NCI-H146 treated with DMSO at 0.1 percent for 48 hours (cell line): Measurements from ENCODE around the gene TRAF2.

Experiments
- DNase-seq: peaks from one replicate; lab custom pipeline; 2025; ENCODE audit not compliant: unreplicated experiment; lab: John Stamatoyannopoulos, UW

TRAF2 gene

DNA sequence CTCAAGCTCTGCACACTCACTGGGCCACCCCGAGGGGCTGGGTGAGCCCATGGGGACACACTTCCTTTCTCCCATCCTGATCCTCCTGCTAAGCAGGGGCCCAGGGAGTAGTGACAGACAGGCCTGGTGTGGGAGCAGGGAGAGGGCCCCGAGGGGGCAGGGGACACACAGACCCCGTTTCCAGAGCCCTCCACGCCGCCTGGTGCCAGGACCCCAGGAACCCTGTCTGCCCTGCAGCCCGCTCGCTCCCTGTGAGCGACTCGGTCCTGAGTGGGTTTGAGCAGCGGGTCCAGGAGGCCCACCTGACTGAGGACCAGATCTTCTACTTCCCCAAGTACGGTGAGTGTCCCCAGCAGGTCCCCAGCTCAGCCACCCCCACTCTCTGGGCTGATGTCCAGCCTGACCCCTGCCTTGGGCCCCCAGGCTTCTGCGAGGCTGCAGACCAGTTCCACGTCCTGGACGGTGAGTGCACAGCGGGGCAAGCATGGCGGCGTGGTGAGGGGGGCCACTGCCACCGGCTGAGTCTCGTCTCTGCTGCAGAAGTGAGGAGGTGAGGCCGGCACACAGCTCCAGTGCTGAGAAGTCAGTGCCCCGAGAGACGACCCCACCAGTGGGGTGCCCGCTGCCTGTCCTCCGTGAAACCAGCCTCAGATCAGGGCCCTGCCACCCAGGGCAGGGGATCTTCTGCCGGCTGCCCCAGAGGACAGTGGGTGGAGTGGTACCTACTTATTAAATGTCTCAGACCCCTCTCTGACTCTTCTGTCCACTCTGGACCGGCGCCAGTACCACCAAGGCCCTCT, 60.1 kb downstream of the TRAF2 start:
- no peak for DNase-seq

DNA sequence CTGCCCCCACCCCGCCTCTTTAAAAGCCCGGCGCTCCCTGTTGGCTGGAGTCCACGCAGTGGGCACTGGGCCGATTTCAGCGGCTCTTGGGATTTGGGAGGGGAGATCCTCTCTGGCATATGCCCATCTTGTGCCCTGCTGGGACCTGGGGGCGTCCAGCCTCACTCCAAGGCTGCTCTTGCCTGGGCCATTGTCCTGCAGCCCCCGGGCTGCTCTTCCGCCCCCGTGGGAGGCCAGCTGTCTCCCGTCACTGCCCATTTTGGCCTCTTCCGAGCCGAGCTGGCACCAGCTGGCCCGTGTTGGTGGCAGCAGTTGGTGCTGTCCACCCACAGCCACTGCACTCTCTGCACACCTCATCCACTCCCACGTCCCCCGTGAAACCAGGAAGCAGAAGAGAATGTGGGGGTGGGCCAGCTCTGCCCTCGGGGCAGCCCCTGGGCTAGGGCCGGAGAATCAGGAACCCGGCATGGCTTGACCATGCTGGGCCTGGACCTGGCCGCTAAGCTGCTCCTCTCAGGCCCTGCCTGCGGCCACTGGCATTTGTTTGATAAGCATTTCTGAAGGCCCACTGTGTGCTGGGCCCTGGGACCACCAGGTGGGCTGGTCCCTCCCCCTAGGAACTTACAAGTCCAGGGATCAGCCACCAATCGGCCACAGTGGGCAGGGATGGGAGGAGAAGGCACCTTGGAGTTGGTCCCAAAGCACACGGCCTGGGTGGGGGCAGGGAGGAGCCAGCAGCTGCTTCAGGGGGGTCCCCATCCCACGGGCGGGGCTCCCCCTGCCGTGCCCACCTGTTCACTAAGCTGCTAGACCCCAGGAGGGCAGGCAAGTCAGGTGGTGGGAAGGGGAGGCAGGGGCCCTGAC, 60.9 kb downstream of the TRAF2 start:
- DNase-seq, result no peak

- DNase-seq, result no peak
These were observed 61.7 kb downstream of the TRAF2 start for GRCh38 chr9:136947955-136948510.

DNA sequence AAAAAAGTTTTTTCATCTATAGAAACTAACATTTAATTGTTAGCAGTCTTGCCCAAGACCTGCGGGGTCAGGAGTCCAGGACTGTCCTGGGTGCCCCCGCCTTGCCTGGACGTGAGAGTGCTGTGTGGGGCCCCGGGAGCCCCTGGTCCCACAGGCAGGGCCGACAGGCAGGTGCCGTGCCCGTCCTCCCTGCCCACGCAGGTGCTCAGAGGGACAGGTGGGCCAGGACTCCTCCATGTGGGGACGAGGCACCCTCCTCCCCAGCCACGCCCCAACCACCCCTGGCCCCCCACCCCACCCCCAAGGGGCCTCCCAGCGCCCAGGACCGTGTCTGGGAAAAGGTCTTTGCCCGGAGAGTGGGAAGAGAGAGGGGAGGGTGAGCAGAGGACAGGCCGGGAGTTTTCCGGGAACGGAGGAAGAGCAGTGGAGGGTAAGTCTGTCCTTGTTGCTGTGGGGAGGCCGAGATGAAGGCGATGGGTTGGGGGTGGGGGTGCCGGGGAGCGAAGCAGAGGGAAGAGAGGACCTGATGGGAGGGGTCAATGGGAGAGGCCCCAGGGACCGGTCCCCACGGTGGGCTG, 63.0 kb downstream of the TRAF2 start:
- peak; percentile 40 for DNase-seq

DNA sequence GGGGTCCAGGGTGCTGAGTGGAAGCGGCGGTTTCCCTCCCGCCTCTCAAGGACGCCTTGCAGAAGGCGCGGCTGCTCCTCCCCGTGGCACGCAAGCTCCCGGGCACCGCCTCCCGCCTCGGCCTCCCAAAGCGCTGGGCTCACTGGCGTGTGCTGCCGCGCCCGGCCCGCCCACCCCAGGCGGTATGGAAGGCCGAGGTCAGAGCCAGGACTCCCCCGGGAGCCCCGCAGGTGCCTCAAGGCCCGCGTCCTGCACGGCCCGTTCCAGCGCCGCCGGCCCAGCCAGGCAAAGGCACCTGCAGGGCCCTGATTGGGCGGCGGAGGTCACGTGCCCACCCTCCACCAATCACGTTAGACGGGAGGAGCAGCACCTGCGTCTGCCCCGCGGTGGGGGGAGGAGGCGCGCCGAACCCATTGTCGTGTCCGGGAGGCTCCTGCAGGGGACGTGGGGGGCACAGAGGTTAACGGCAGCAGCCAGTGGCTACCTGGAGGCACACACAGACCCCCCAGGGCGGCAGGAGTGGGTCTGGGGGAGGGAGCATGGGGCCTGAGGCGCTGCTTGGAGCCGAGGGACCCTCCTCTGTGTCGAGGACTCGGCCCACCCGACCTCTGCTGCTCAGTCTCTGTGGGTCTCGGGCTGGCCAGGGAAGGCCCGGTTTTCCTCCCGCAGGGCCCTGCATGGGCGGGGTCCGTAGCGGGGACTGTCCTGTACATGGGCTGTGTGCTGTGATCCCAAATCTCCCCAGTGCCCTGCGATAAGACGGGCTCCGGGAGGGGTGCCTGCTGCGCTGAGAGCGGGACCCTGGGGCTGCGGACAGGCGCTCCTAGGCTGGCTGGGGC, 63.7 kb downstream of the TRAF2 start:
- peak; percentile 67 for DNase-seq

DNA sequence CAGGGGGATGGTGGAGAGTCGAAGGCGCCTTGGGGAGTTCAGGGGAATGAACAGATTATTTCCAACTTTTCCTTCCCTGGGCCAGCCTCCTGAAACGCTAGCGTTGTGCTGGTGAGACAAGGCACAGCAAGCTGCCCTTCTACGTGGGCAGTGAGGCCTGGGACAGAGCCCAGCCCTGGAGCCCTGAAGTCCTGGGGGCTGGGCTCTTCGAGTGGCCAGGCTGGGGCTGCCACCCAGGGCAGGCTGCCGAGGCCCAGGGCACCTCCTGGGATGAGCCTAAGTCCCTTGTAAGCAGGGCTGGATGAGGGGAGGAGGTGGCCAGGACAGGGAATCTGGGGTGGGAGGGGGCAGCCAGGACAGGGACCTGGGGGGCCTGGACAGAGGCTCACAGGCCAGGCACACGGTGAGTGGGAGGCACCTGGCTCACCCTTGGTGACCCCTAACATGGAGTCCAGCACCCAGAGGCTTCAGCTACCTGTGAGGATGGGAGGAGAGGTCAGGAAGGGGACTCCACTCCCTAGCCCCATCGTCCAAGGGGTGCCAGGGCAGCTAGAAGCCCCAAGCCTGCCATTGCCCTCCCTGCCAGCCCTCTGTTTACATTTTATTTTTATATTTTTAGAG, 64.5 kb downstream of the TRAF2 start:
- DNase-seq, result no peak

DNA sequence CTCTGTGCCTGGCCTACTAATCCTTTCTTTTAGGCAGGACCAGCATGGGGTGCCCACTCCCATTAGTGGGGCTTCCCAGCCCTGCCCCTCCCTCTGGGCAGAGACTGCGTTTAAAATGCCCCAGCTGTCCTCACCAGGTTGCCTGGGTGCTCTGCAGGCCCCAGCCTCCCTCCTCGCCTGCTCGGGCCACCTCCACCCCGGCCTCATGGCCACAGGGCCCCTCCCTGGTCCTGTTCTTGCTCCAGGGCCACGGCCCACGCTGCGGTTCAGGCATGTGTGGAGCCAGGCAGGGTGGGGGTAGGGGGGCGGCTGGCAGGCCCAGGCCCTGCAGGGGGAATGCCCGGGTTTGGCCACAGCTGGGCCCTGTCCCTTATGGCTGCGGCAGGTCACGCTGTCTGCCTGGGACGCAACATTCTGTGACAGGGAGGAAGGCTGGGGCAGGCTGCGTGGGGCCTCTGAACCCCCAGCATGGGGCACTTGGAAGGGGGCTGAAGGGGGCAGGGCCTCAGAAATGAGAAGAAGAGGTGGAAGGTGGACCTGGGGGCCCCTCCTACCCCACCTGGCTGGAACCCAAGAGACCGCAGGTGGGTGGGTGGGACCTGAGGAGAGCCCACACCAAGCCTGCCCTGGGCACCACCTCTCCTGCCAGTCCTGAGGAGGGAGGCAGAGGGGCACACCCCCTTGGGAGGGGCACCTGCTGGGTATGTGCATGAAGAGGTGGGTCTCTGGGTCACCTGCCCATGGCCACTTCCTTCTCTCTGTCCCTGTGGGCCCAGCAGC, 65.4 kb downstream of the TRAF2 start, which contains the start of gene LCN12:
LCN12 (plus strand) TSS at position 733 of the 780 bp plus-strand sequence. CDS start 55 bp downstream, outside the sequence.
- DNase-seq, result no peak

GRCh38 chr9:136952321-136952850, 66.1 kb downstream of the TRAF2 start:
- DNase-seq, result no peak

GRCh38 chr9:136952876-136953770, 66.8 kb downstream of the TRAF2 start:
- no peak for DNase-seq

DNA sequence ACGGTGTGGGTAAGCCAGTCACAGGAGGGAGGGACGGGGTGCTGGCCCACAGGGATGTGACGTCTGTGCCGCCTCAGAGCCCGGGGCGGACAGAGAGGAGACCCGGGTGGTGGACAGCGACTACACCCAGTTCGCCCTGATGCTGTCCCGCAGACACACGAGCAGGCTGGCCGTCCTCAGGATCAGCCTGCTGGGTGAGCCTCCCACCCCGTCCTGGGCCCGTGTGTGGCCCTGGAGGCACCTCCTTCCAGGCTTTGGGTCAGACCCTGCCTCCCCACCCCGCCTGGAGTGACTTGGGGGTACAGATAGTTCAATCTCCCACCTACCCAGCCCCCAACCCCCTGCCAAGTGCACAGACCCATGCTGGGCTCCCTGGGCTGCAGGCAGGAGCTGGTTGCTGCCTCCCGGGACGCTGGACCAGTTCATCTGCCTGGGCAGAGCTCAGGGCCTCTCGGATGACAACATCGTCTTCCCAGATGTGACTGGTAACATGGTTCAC, 67.5 kb downstream of the TRAF2 start:
- no peak for DNase-seq

DNA sequence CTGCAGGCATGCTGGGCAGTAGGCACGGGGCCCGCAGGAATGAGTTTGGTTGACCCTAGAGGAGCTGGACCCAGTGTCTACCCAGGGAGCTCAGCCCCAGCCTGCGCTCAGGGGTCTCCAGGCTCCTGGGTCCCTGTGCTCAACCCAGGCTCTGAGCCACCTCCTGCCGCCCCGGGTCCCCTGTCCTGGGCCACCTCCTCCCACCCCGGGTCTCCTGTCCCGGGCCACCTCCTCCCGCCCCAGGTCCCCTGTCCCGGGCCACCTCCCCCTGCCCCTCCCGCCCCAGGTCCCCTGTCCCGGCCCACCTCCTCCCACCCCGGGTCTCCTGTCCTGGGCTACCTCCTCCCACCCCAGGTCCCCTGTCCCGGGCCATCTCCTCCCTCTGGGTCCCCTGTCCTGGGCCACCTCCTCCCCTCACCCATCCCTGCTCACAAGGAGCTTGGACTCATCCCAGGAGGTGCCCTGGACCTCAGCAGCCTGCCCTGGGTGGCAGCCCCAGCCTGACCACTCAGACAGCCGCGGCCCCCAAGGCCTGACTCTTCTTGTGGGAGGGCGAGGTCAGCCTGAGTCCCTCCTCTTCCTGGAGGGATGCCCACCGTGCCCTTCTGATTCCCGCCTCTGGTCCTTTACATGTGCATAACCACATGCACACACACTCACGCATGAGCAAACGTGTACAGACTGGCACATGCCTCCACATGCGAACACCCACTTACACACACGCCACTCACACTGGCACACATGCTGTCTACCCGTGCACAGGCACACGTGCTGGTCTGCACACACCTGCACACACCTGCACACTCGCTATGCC, 68.2 kb downstream of the TRAF2 start:
- no peak for DNase-seq

- DNase-seq, result no peak
These were observed 69.1 kb downstream of the TRAF2 start for GRCh38 chr9:136955202-136955942.

- no peak for DNase-seq
These were observed 69.6 kb downstream of the TRAF2 start for GRCh38 chr9:136955943-136956335.

DNA sequence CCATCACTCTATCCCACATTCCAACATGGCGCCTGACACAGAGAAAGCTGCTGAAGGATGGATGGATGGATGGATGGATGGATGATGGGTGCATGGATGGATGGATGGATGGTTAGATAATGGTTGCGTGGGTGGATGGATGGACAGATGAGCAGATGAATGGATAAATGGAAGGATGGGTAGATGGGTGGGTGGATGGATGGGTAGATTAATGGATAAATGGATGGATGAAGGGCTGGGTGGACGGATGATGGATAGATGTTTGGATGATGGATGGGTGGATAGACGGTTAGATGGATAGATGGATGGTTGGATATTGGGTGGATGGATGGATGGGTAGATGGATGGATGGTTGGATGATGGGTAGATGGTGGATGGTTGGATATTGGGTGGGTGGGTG, 70.3 kb downstream of the TRAF2 start:
- DNase-seq, result no peak

GRCh38 chr9:136957461-136957860, 71.1 kb downstream of the TRAF2 start:
- DNase-seq, result no peak

- no peak for DNase-seq
These were observed 71.6 kb downstream of the TRAF2 start for GRCh38 chr9:136957901-136958300.
